Panc1 (cell line): ENCODE data around the gene AP3S2.

ENCODE experiments used
- POLR2AphosphoS5 ChIP-seq: IDR thresholded peaks from 2 replicates; pipeline ENCODE4 v1.6.1; 2012; ENCODE audit warnings: mild to moderate bottlenecking, low read depth, low read length, moderate library complexity
- TF ChIP-seq, protein P1 (sequence below): fragments of 450-650 bp; IDR thresholded peaks from 2 replicates; pipeline ENCODE4 v1.5.1; 2017; ENCODE audit warnings: mild to moderate bottlenecking

GRCh38 chr15:89878323-89878722, 15.5 kb downstream of the AP3S2 start:
- TF ChIP-seq, protein P1, sequence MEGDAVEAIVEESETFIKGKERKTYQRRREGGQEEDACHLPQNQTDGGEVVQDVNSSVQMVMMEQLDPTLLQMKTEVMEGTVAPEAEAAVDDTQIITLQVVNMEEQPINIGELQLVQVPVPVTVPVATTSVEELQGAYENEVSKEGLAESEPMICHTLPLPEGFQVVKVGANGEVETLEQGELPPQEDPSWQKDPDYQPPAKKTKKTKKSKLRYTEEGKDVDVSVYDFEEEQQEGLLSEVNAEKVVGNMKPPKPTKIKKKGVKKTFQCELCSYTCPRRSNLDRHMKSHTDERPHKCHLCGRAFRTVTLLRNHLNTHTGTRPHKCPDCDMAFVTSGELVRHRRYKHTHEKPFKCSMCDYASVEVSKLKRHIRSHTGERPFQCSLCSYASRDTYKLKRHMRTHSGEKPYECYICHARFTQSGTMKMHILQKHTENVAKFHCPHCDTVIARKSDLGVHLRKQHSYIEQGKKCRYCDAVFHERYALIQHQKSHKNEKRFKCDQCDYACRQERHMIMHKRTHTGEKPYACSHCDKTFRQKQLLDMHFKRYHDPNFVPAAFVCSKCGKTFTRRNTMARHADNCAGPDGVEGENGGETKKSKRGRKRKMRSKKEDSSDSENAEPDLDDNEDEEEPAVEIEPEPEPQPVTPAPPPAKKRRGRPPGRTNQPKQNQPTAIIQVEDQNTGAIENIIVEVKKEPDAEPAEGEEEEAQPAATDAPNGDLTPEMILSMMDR: no peak
- TF ChIP-seq POLR2AphosphoS5: no peak
